K562 (cell line): ENCODE measurements around the gene SET. TPM values are rescaled to one million over a fixed set of nuclear protein-coding genes. Genes with fewer than 3 reads are reported as not detected.

Source experiments
- ATF7 ChIP-seq: fragments of 450-650 bp; IDR thresholded peaks from 2 replicates; pipeline ENCODE4 v1.7.1; 2014; ENCODE audit warnings: mild to moderate bottlenecking, moderate library complexity
- BCL6 ChIP-seq: fragments of 250-450 bp; sonication (Bioruptor Pico); IDR thresholded peaks from 2 replicates; pipeline ENCODE4 v1.4.0; 2020
- CHCHD3 ChIP-seq: fragments of 250-450 bp; sonication (Bioruptor Pico); IDR thresholded peaks from 2 replicates; pipeline ENCODE4 v2.1.2; 2022; ENCODE audit warnings: mild to moderate bottlenecking
- DACH1 ChIP-seq: fragments of 450-650 bp; IDR thresholded peaks from 2 replicates; pipeline ENCODE4 v1.6.1; 2018; ENCODE audit not compliant: partially characterized antibody
- JUND ChIP-seq, 2 experiments: IDR thresholded peaks; 2 replicates in 1 of 2; 3 replicates in 1 of 2; pipeline ENCODE4 v1.6.1; 2011; ENCODE audit warnings: borderline replicate concordance in 2 of 2, low read depth in 2 of 2, low read length in 2 of 2, improper control_type of control experiment in 1 of 2, missing biosample characterization in 1 of 2, missing genetic modification characterization in 1 of 2, missing genetic modification reagents in 1 of 2
- KAT7 ChIP-seq: sonication (generic); formaldehyde crosslinking; IDR thresholded peaks from 2 replicates; pipeline ENCODE4 v1.8.0; 2022; ENCODE audit warnings: missing genetic modification reagents, mild to moderate bottlenecking, borderline replicate concordance
- KAT8 ChIP-seq: fragments of 450-650 bp; IDR thresholded peaks from 2 replicates; pipeline ENCODE4 v1.6.1; 2016; ENCODE audit warnings: low read depth, mild to moderate bottlenecking
- NFXL1 ChIP-seq: fragments of 450-650 bp; formaldehyde crosslinking; IDR thresholded peaks from 2 replicates; pipeline ENCODE4 v1.4.0; 2021; ENCODE audit warnings: mild to moderate bottlenecking
- POLR2AphosphoS5 ChIP-seq: IDR thresholded peaks from 2 replicates; pipeline ENCODE4 v1.6.1; 2011; ENCODE audit warnings: mild to moderate bottlenecking, low read depth, low read length, moderate library complexity; ENCODE audit not compliant: control insufficient read depth, insufficient read depth
- POLR2B ChIP-seq: fragments of 450-650 bp; IDR thresholded peaks from 2 replicates; pipeline ENCODE4 v1.6.1; 2018; ENCODE audit warnings: low read depth; ENCODE audit not compliant: partially characterized antibody
- RCOR1 ChIP-seq, 2 experiments: IDR thresholded peaks; 2 replicates each; pipeline ENCODE4 v1.6.1; 2012; ENCODE audit warnings: low read depth in 2 of 2, low read length in 2 of 2, borderline replicate concordance in 1 of 2, improper control_type of control experiment in 1 of 2
- SMAD4 ChIP-seq: fragments of 250-450 bp; sonication (Bioruptor Pico); conservative IDR thresholded peaks from 2 replicates; pipeline ENCODE4 v1.8.0; 2021; ENCODE audit warnings: inconsistent platforms, mild to moderate bottlenecking, moderate library complexity
- SMARCC2 ChIP-seq: fragments of 450-650 bp; IDR thresholded peaks from 2 replicates; pipeline ENCODE4 v1.6.1; 2017; ENCODE audit warnings: antibody characterized with exemption, moderate library complexity, mild to moderate bottlenecking, low read depth
- TBP ChIP-seq: optimal IDR thresholded peaks from 2 replicates; pipeline ENCODE3; 2011; ENCODE audit warnings: low read depth, low read length, improper control_type of control experiment
- TCF7L2 ChIP-seq: fragments of 150-350 bp; IDR thresholded peaks from 2 replicates; pipeline ENCODE4 v1.6.1; 2016; ENCODE audit warnings: low read depth, mild to moderate bottlenecking, low read length, moderate library complexity
- TRIM24 ChIP-seq, 2 experiments: fragments of 450-650 bp; IDR thresholded peaks; 2 replicates each; pipeline ENCODE4 v1.6.1; 2016
- ZBED1 ChIP-seq: IDR thresholded peaks from 2 replicates; pipeline ENCODE4 v1.6.1; 2014
- ZC3H11A ChIP-seq: IDR thresholded peaks from 2 replicates; pipeline ENCODE4 v1.6.1; 2012; ENCODE audit warnings: low read depth, low read length, improper control_type of control experiment
- ZEB2 ChIP-seq: fragments of 450-650 bp; IDR thresholded peaks from 2 replicates; pipeline ENCODE4 v1.6.1; 2016
- ZNF121 ChIP-seq: sonication (generic); formaldehyde crosslinking; conservative IDR thresholded peaks from 2 replicates; pipeline ENCODE4 v1.8.0; 2022; ENCODE audit warnings: missing genetic modification reagents
- ZNF133 ChIP-seq: fragments of 250-450 bp; sonication (Bioruptor Pico); IDR thresholded peaks from 2 replicates; pipeline ENCODE4 v1.4.0; 2020; ENCODE audit warnings: mild to moderate bottlenecking
- ZNF24 ChIP-seq: fragments of 450-650 bp; IDR thresholded peaks from 2 replicates; pipeline ENCODE4 v1.6.1; 2016
- ZNF253 ChIP-seq: fragments of 250-450 bp; sonication (Bioruptor Pico); conservative IDR thresholded peaks from 2 replicates; pipeline ENCODE4 v1.6.1; 2021; ENCODE audit warnings: mild to moderate bottlenecking
- ZNF644 ChIP-seq: fragments of 200-800 bp; sonication (Bioruptor generic); IDR thresholded peaks from 2 replicates; pipeline ENCODE4 v1.6.1; 2016; ENCODE audit warnings: low read depth, missing genetic modification characterization, missing compliant biosample characterization
- polyA plus RNA-seq, 8 experiments: library from polyadenylated mRNA; depleted of rRNA in 4 of 8; stranded (reverse) in 5 of 8; unstranded in 3 of 8; fragments of >200 nt; fragmentation: Nextera tagmentation in 2 of 8; fragmentation: Illumina TruSeq in 1 of 8; extraction: Ambion mirVana in 2 of 8; extraction: Trizol in 1 of 8; gene quantifications; 2 replicates each; pipeline versions ENCODE4 v1.2.1 to v1.2.3, GENCODE V29; 2011 to 2014; ENCODE audit warnings: inconsistent platforms in 1 of 8, missing spikeins in 1 of 8
- total RNA-seq, 7 experiments: library from RNA; depleted of rRNA in 6 of 7; stranded (reverse); fragments of >200 nt in 6 of 7; fragmentation: Illumina TruSeq in 2 of 7; extraction: Trizol in 2 of 7; gene quantifications; 2 replicates each; pipeline versions ENCODE4 v1.2.1 to v1.2.3, GENCODE V29; 2011 to 2021; ENCODE audit warnings: low replicate concordance in 1 of 7
- TF ChIP-seq, protein P1 (sequence below): fragments of 250-450 bp; sonication (Bioruptor Pico); IDR thresholded peaks from 2 replicates; pipeline ENCODE4 v1.9.0; 2021; ENCODE audit warnings: mild to moderate bottlenecking
- TF ChIP-seq, protein P2 (sequence below): sonication (generic); formaldehyde crosslinking; IDR thresholded peaks from 2 replicates; pipeline ENCODE4 v1.8.1; 2022; ENCODE audit warnings: missing genetic modification reagents
- TF ChIP-seq, protein P3 (sequence below), 2 experiments: IDR thresholded peaks; 2 replicates each; pipeline ENCODE4 v1.6.1; 2011; ENCODE audit warnings: borderline replicate concordance in 1 of 2, control low read depth in 1 of 2, low read depth in 1 of 2, low read length in 1 of 2, mild to moderate bottlenecking in 1 of 2, mixed read lengths in 1 of 2, moderate library complexity in 1 of 2; ENCODE audit not compliant: insufficient read depth in 1 of 2, insufficient read length in 1 of 2, poor library complexity in 1 of 2, severe bottlenecking in 1 of 2; ENCODE audit errors: extremely low read depth in 1 of 2

The SET gene
- total and polyA plus RNA-seq, 9 of the 15 experiments (the other 6 are each of a cell fraction or from before 2014, with no cell fraction given) = 404 to 1,447 (median 907) TPM

DNA sequence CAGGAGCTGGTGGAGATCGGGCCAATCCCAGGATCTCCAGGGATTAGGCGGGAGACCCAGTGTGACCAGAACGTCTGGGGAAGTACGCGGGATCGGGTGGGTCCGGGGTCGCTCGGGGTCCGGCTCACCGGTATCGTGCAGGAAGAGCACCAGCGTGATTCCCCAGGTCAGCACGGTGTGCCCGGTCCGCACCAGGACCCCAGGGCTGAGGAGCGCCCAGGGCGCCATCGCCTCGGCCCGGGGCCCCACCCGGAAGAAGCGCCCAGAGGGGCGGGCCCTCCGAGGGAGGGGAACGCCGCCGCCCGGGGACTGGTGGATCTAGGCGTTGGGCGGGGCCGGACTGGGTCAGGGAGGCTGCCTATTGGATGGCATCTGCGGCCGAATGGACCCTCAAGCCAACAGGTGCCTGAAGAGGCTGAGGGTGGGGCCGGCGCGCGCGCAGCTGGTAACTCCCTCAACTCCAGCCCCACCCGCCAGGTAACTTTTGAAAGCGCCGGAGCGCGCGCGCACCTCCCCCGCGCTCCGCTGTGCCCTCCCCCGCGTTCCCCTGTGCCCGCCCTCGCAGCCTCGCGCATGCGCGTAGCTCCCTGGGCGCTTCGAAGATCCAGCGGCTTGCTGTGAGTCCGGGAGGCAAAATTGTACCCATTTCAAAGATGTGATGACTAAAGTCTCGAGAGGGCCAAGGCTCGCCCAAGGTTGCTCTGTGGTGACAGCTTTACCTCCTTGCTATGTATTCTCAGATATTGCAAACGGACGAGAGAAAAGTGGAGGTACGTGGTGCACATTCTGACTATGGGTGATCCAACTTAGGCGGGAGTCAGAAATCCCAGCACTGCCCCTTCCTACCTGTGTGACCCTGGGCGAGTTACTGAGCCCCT, 35.1 kb downstream of the SET start, which contains the start of gene ZDHHC12 (continued):
- 0 out of 2 replicates have a peak, but pooled peaks have one; percentile 36 for TF ChIP-seq ZNF133 (CRISPR knock-in tag)
- peak; percentile 67; the same call in 1 of the 2 replicates for TF ChIP-seq SMAD4 (CRISPR knock-in tag)
- TF ChIP-seq, protein P1, sequence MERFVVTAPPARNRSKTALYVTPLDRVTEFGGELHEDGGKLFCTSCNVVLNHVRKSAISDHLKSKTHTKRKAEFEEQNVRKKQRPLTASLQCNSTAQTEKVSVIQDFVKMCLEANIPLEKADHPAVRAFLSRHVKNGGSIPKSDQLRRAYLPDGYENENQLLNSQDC = no peak
- TF ChIP-seq KAT7 (CRISPR knock-in tag) = peak; percentile 8; the same call in 1 of the 2 replicates
- TF ChIP-seq ZBED1 = no peak
- TF ChIP-seq ZNF253 = no peak; the same call in 1 of the 2 replicates
- no peak for TF ChIP-seq CHCHD3
- TF ChIP-seq POLR2B = peak; percentile 74
- TF ChIP-seq TRIM24 (IDR thresholded peaks at IDR 0.05) = peak in 1 of 2 experiments; percentile 43; a peak in 1 of 4 replicates
- TF ChIP-seq, protein P2, sequence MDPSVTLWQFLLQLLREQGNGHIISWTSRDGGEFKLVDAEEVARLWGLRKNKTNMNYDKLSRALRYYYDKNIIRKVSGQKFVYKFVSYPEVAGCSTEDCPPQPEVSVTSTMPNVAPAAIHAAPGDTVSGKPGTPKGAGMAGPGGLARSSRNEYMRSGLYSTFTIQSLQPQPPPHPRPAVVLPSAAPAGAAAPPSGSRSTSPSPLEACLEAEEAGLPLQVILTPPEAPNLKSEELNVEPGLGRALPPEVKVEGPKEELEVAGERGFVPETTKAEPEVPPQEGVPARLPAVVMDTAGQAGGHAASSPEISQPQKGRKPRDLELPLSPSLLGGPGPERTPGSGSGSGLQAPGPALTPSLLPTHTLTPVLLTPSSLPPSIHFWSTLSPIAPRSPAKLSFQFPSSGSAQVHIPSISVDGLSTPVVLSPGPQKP = no peak
- TF ChIP-seq KAT8 = no peak
- peak; percentile 48 for TF ChIP-seq DACH1
- TF ChIP-seq ZNF121 (CRISPR knock-in tag) = no peak
- TF ChIP-seq POLR2AphosphoS5 = peak; percentile 60; the same call in 1 of the 2 replicates
- TF ChIP-seq JUND (IDR thresholded peaks at IDR 0.05; ENCODE audit: borderline replicate concordance, low read depth, low read length) = peak; percentile 26
- peak; percentile 13; the same call in 2 of the 3 replicates for TF ChIP-seq JUND (tag; IDR thresholded peaks at IDR 0.05; ENCODE audit: borderline replicate concordance, low read depth, low read length)
- TF ChIP-seq ATF7 = peak; percentile 74
- TF ChIP-seq TBP = peak; percentile 57
- peak; percentile 12; the same call in 1 of the 2 replicates for TF ChIP-seq ZNF24
- no peak for TF ChIP-seq TCF7L2
- no peak for TF ChIP-seq ZC3H11A
- no peak for TF ChIP-seq ZNF644 (tag)
- peak; percentile 71 for TF ChIP-seq ZEB2
- peak; percentile 76 to 97; a peak in 3 of 4 replicates for TF ChIP-seq RCOR1 (IDR thresholded peaks at IDR 0.05; ENCODE audit: borderline replicate concordance in 1 of 2, low read depth in 2 of 2, low read length in 2 of 2)
- TF ChIP-seq BCL6 = no peak
- TF ChIP-seq SMARCC2 = peak; percentile 46; the same call in 1 of the 2 replicates
- no peak for TF ChIP-seq NFXL1 (CRISPR knock-in tag)
- TF ChIP-seq, protein P3, sequence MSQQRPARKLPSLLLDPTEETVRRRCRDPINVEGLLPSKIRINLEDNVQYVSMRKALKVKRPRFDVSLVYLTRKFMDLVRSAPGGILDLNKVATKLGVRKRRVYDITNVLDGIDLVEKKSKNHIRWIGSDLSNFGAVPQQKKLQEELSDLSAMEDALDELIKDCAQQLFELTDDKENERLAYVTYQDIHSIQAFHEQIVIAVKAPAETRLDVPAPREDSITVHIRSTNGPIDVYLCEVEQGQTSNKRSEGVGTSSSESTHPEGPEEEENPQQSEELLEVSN (IDR thresholded peaks at IDR 0.05; ENCODE audit: borderline replicate concordance in 1 of 2, extremely low read depth in 1 of 2, insufficient read depth in 1 of 2, insufficient read length in 1 of 2, low read depth in 1 of 2, low read length in 1 of 2, poor library complexity in 1 of 2, severe bottlenecking in 1 of 2) = peak; percentile 35 to 72
